KMS-11 (cell line): ENCODE results near the gene FER.

Source experiments
- H2AFZ ChIP-seq: fragments of 200-600 bp; sonication (generic); 2 replicates; pipeline ENCODE4 v1.6.1; 2016; ENCODE audit warnings: antibody characterized with exemption, mixed run types, low read depth
- H3K27ac ChIP-seq: fragments of 200-600 bp; sonication (generic); 2 replicates; pipeline ENCODE4 v1.6.1; 2016; ENCODE audit warnings: mild to moderate bottlenecking, mixed run types
- H3K27me3 ChIP-seq: fragments of 200-600 bp; sonication (generic); 2 replicates; pipeline ENCODE4 v1.6.1; 2017; ENCODE audit warnings: mild to moderate bottlenecking, low read depth, mixed run types, moderate library complexity; ENCODE audit not compliant: insufficient read depth
- H3K36me3 ChIP-seq: fragments of 200-600 bp; sonication (generic); 2 replicates; pipeline ENCODE4 v1.6.1; 2017; ENCODE audit warnings: mild to moderate bottlenecking, mixed run types; ENCODE audit not compliant: insufficient read depth
- H3K4me1 ChIP-seq: fragments of 200-600 bp; sonication (generic); 2 replicates; pipeline ENCODE4 v1.6.1; 2016; ENCODE audit warnings: mild to moderate bottlenecking, low read depth, mixed run types; ENCODE audit not compliant: poor library complexity, severe bottlenecking
- H3K4me2 ChIP-seq: fragments of 200-600 bp; sonication (generic); 2 replicates; pipeline ENCODE4 v1.7.0; 2016; ENCODE audit warnings: mild to moderate bottlenecking, mixed run types
- H3K4me3 ChIP-seq: fragments of 200-600 bp; sonication (generic); IDR thresholded peaks from 2 replicates; pipeline ENCODE4 v1.6.1; 2017; ENCODE audit warnings: low read depth, low read length, mixed read lengths; ENCODE audit not compliant: insufficient read depth
- H3K79me2 ChIP-seq: fragments of 200-600 bp; sonication (generic); 2 replicates; pipeline ENCODE4 v1.6.1; 2016; ENCODE audit warnings: low read depth, mixed run types; ENCODE audit not compliant: insufficient read depth
- H3K9ac ChIP-seq: fragments of 200-600 bp; sonication (generic); 2 replicates; pipeline ENCODE4 v1.6.1; 2016; ENCODE audit warnings: mild to moderate bottlenecking, mixed run types
- H4K20me1 ChIP-seq: fragments of 200-600 bp; sonication (generic); 2 replicates; pipeline ENCODE4 v1.6.1; 2016; ENCODE audit warnings: mild to moderate bottlenecking, mixed run types; ENCODE audit not compliant: insufficient read depth
- CTCF ChIP-seq: fragments of 200-600 bp; sonication (generic); conservative IDR thresholded peaks from 2 replicates; pipeline ENCODE4 v1.6.1; 2017; ENCODE audit warnings: low read depth, mild to moderate bottlenecking, antibody characterized with exemption, low read length, moderate library complexity, mixed read lengths

Gene FER

GRCh38 chr5:108747111-108747773 lies 455 bp upstream of the FER start:
- H3K9ac ChIP-seq: no peak overlapping the region

GRCh38 chr5:108748401-108749127 lies 867 bp downstream of the FER start:
- H2AFZ ChIP-seq: peak overlapping the region; percentile 85
- peak overlapping the region; percentile 66 for H3K27ac ChIP-seq
- H3K4me2 ChIP-seq: peak overlapping the region; percentile 81
- no peaks in the 10 kb centered on the region for H3K36me3 ChIP-seq
- H3K4me1 ChIP-seq: peaks cover 18% of the 10 kb centered on the region
- no peak for TF ChIP-seq CTCF
- H3K27me3 ChIP-seq: no peaks in the 10 kb centered on the region
- peak overlapping the region; percentile 80 for H3K9ac ChIP-seq
- no peaks in the 10 kb centered on the region for H4K20me1 ChIP-seq
- H3K79me2 ChIP-seq: no peaks in the 10 kb centered on the region
- H3K4me3 ChIP-seq: no peak overlapping the region

More at GRCh38 chr5:108747111-108747773, 455 bp upstream of the FER start:
- Histone ChIP-seq H3K4me1 (peaks cover 10% of the 10 kb centered on the region), H3K27me3 (no peaks in the 10 kb centered on the region), H3K27ac (no peak overlapping the region), H4K20me1 (no peaks in the 10 kb centered on the region), H2AFZ (peak overlapping the region; percentile 85; the same call in 1 of the 2 replicates), H3K4me2 (peak overlapping the region; percentile 81), H3K36me3 (no peaks in the 10 kb centered on the region), H3K4me3 (no peak overlapping the region), H3K79me2 (no peaks in the 10 kb centered on the region)
- no peak for TF ChIP-seq CTCF

- H3K36me3 ChIP-seq: no peaks in the 10 kb centered on the region
- peak overlapping the region; percentile 44; the same call in 1 of the 2 replicates for H3K4me2 ChIP-seq
- no peak overlapping the region for H3K4me3 ChIP-seq
- no peak for TF ChIP-seq CTCF
- no peaks in the 10 kb centered on the region for H4K20me1 ChIP-seq
- H3K27me3 ChIP-seq: no peaks in the 10 kb centered on the region
- H3K4me1 ChIP-seq: peaks cover 18% of the 10 kb centered on the region
- H3K9ac ChIP-seq: peak overlapping the region; percentile 80
- H3K79me2 ChIP-seq: no peaks in the 10 kb centered on the region
- peak overlapping the region; percentile 63 for H2AFZ ChIP-seq
- no peak overlapping the region for H3K27ac ChIP-seq
Observed at GRCh38 chr5:108749128-108749861, 1.6 kb downstream of the FER start.

- no peak overlapping the region for H3K27ac ChIP-seq
- no peaks in the 10 kb centered on the region for H3K36me3 ChIP-seq
- no peaks in the 10 kb centered on the region for H3K79me2 ChIP-seq
- no peak overlapping the region for H3K4me3 ChIP-seq
- TF ChIP-seq CTCF: no peak
- H3K4me1 ChIP-seq: peaks cover 8% of the 10 kb centered on the region
- H4K20me1 ChIP-seq: no peaks in the 10 kb centered on the region
- H3K27me3 ChIP-seq: no peaks in the 10 kb centered on the region
- H3K4me2 ChIP-seq: no peak overlapping the region
- H3K9ac ChIP-seq: no peak overlapping the region
- H2AFZ ChIP-seq: no peak overlapping the region
Observed at GRCh38 chr5:108753331-108753730, 5.6 kb downstream of the FER start.
